Measurements from ENCODE around the gene STIMATE. TPM values are rescaled to one million over a fixed set of nuclear protein-coding genes. Genes with fewer than 3 reads are reported as not detected.

The STIMATE gene
- total and polyA plus RNA-seq, 10 of the 15 experiments (the other 5 are each of a cell fraction or from before 2014, with no cell fraction given) = 0.24 to 24.1 (median 15.4) TPM

- no peak for DNase-seq (ENCODE audit: low read depth, low spot score)
- no peaks in the 10 kb centered on the region for H3K27me3 ChIP-seq (replicated peaks in 1 of 2; ENCODE audit: control insufficient read depth in 2 of 2, insufficient read depth in 2 of 2, low read length in 1 of 2)
- peak overlapping the region; percentile 22 for H3K27ac ChIP-seq (ENCODE audit: control insufficient read depth, insufficient read depth)
- no TSS peak for BruUV-seq (replicated peaks)
- peak overlapping the region; percentile 29 for H2AFZ ChIP-seq (ENCODE audit: control insufficient read depth, low read depth, low read length)
- H3K9ac ChIP-seq (ENCODE audit: control insufficient read depth, insufficient read depth, low read length) = peak overlapping the region; percentile 52
- 88% methylated on average over 2 of the region's 2 CpGs for WGBS (ENCODE audit: insufficient coverage, insufficient replicate concordance, low lambda C conversion rate, missing lambda C conversion rate)
- POLR2A ChIA-PET = interaction anchor here (1.2 to 2.1 kb wide), 2 partner anchors 12 to 187 kb away, joined by 3 to 8 read pairs; no protein-coding TSS in a partner anchor
- intact Hi-C loops (cut with micrococcal nuclease; ENCODE audit: unreplicated experiment) = loop anchor here (2.0 to 5.0 kb wide), 2 partner anchors 149 to 156 kb away; partner anchors contain the start of gene SFMBT1
- peaks cover 0 to 3% of the 10 kb centered on the region in 2 experiments; a peak in 1 of 4 replicates for H3K36me3 ChIP-seq (ENCODE audit: control insufficient read depth in 2 of 2, insufficient read depth in 2 of 2, low read length in 1 of 2)
- no peak for FAIRE-seq
- RAD21 ChIA-PET (ENCODE audit: unreplicated experiment) = interaction anchor here (2.5 to 2.9 kb wide), 2 partner anchors 11 to 92 kb away, joined by 7 to 17 read pairs; no protein-coding TSS in a partner anchor
- in situ Hi-C loops (cut with MboI) = no loop called here
- peaks cover 28% of the 10 kb centered on the region for H3K4me1 ChIP-seq (ENCODE audit: control insufficient read depth, insufficient read depth, low read length)
- no peaks in the 10 kb centered on the region for H4K20me1 ChIP-seq (ENCODE audit: control insufficient read depth, insufficient read depth)
- peak; percentile 55 for ATAC-seq
- CTCF ChIA-PET = interaction anchor here (1.4 to 3.3 kb wide), 5 partner anchors 11 to 71 kb away, joined by 4 to 28 read pairs (median 7); no protein-coding TSS in a partner anchor
- TF ChIP-seq MXI1 (IDR thresholded peaks at IDR 0.05; ENCODE audit: low read depth, low read length) (peak; percentile 88), MTA2 (IDR thresholded peaks at IDR 0.05; ENCODE audit: low read depth) (no peak), SIN3A (IDR thresholded peaks at IDR 0.05; ENCODE audit: low read depth, low read length) (0 out of 2 replicates have a peak, but pooled peaks have one; percentile 8), CTCF (IDR thresholded peaks at IDR 0.05 in 2 of 3, conservative IDR thresholded peaks at IDR 0.05 in 1 of 3; ENCODE audit: control insufficient read depth in 2 of 3, extremely low read depth in 1 of 3, insufficient read depth in 1 of 3, low read depth in 3 of 3, low read length in 3 of 3) (no peak), NFYA (IDR thresholded peaks at IDR 0.05; ENCODE audit: borderline replicate concordance, low read depth, low read length) (no peak), CBX3 (IDR thresholded peaks at IDR 0.05; ENCODE audit: borderline replicate concordance, low read depth) (no peak), ZNF687 (IDR thresholded peaks at IDR 0.05) (peak; percentile 33; the same call in 1 of the 2 replicates), ZNF384 (IDR thresholded peaks at IDR 0.05; ENCODE audit: borderline replicate concordance, low read depth, low read length) (peak; percentile 38; the same call in 1 of the 2 replicates), MEF2A (IDR thresholded peaks at IDR 0.05; ENCODE audit: insufficient read depth, low read depth, low read length) (no peak)
- TF ChIP-seq, protein P1, sequence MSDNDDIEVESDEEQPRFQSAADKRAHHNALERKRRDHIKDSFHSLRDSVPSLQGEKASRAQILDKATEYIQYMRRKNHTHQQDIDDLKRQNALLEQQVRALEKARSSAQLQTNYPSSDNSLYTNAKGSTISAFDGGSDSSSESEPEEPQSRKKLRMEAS (IDR thresholded peaks at IDR 0.05; ENCODE audit: low read depth, low read length) = peak; percentile 58; the same call in 1 of the 2 replicates
- peak overlapping the region; percentile 76 for H3K4me2 ChIP-seq (ENCODE audit: control insufficient read depth, insufficient read depth)
- peak overlapping the region; percentile 42; the same call in 1 of the 2 replicates for H3K4me3 ChIP-seq
- H3K9me3 ChIP-seq (replicated peaks; ENCODE audit: control insufficient read depth, insufficient read depth, low read length) = no peaks in the 10 kb centered on the region
- peaks cover 38% of the 10 kb centered on the region for H3K79me2 ChIP-seq (ENCODE audit: control insufficient read depth, insufficient read depth, low read length)
- SMC1A ChIA-PET (ENCODE audit: uncharacterized antibody, unreplicated experiment) = interaction anchor here (0.9 to 2.8 kb wide), 6 partner anchors 10 to 164 kb away, joined by 3 to 25 read pairs (median 4); no protein-coding TSS in a partner anchor
Observed at GRCh38 chr3:52891615-52892081, 5.7 kb downstream of the STIMATE start.

Data from GM12878 (cell line).